ENCODE results near the gene TUBGCP3.

Gene TUBGCP3

GRCh38 chr13:112602189-112602588 is 14.2 kb upstream of the TUBGCP3 start:
- no peaks in the 10 kb centered on the region for H3K9me2 ChIP-seq (replicated peaks; ENCODE audit: control insufficient read depth, low read length)
- H3K36me3 ChIP-seq (ENCODE audit: control insufficient read depth, low read length), result no peaks in the 10 kb centered on the region
- no peak overlapping the region for H3K27ac ChIP-seq (ENCODE audit: low read depth, low read length)
- H3K27me3 ChIP-seq (ENCODE audit: control insufficient read depth, low read length), result peaks cover 18% of the 10 kb centered on the region
- no peaks in the 10 kb centered on the region for H4K20me1 ChIP-seq (ENCODE audit: control insufficient read depth, insufficient read depth, low read depth, low read length)
- peaks cover 5% of the 10 kb centered on the region for H3K4me1 ChIP-seq (ENCODE audit: control insufficient read depth, low read length)
- no peaks in the 10 kb centered on the region for H3F3A ChIP-seq (ENCODE audit: control insufficient read depth, insufficient read depth)
- TF ChIP-seq CTCF (IDR thresholded peaks at IDR 0.05; ENCODE audit: low read depth, low read length, poor library complexity, severe bottlenecking), result no peak
- no peak for TF ChIP-seq EZH2phosphoT487 (IDR thresholded peaks at IDR 0.05; ENCODE audit: borderline replicate concordance, low read length)
- H3K9me3 ChIP-seq (ENCODE audit: control insufficient read depth, insufficient read depth, low read length), result no peaks in the 10 kb centered on the region
- H3K4me2 ChIP-seq (ENCODE audit: low read length), result no peak overlapping the region
- H3K79me2 ChIP-seq (ENCODE audit: control insufficient read depth, low read length), result no peaks in the 10 kb centered on the region
- no peak overlapping the region for H3K4me3 ChIP-seq (ENCODE audit: low read length)

GRCh38 chr13:112601371-112601770 is 13.4 kb upstream of the TUBGCP3 start:
- Histone ChIP-seq H3K27ac (ENCODE audit: low read depth, low read length) (no peak overlapping the region), H3K9me3 (ENCODE audit: control insufficient read depth, insufficient read depth, low read length) (no peaks in the 10 kb centered on the region), H3K4me3 (ENCODE audit: low read length) (no peak overlapping the region), H3K36me3 (ENCODE audit: control insufficient read depth, low read length) (no peaks in the 10 kb centered on the region), H3K4me2 (ENCODE audit: low read length) (no peak overlapping the region), H3K9me2 (replicated peaks; ENCODE audit: control insufficient read depth, low read length) (no peaks in the 10 kb centered on the region), H3K27me3 (ENCODE audit: control insufficient read depth, low read length) (peaks cover 23% of the 10 kb centered on the region), H3K79me2 (ENCODE audit: control insufficient read depth, low read length) (no peaks in the 10 kb centered on the region), H3F3A (ENCODE audit: control insufficient read depth, insufficient read depth) (no peaks in the 10 kb centered on the region), H4K20me1 (ENCODE audit: control insufficient read depth, insufficient read depth, low read depth, low read length) (no peaks in the 10 kb centered on the region), H3K4me1 (ENCODE audit: control insufficient read depth, low read length) (peaks cover 5% of the 10 kb centered on the region)
- TF ChIP-seq EZH2phosphoT487 (IDR thresholded peaks at IDR 0.05; ENCODE audit: borderline replicate concordance, low read length), result no peak
- no peak for TF ChIP-seq CTCF (IDR thresholded peaks at IDR 0.05; ENCODE audit: low read depth, low read length, poor library complexity, severe bottlenecking)

- peaks cover 28% of the 10 kb centered on the region for H3K27me3 ChIP-seq (ENCODE audit: control insufficient read depth, low read length)
- no peak for TF ChIP-seq EZH2phosphoT487 (IDR thresholded peaks at IDR 0.05; ENCODE audit: borderline replicate concordance, low read length)
- TF ChIP-seq CTCF (IDR thresholded peaks at IDR 0.05; ENCODE audit: low read depth, low read length, poor library complexity, severe bottlenecking), result no peak
- no peaks in the 10 kb centered on the region for H3K4me1 ChIP-seq (ENCODE audit: control insufficient read depth, low read length)
- peaks cover 5% of the 10 kb centered on the region; the same call in 1 of the 2 replicates for H3K9me3 ChIP-seq (ENCODE audit: control insufficient read depth, insufficient read depth, low read length)
- H3K79me2 ChIP-seq (ENCODE audit: control insufficient read depth, low read length), result no peaks in the 10 kb centered on the region
- H3K4me3 ChIP-seq (ENCODE audit: low read length), result no peak overlapping the region
- no peak overlapping the region for H3K27ac ChIP-seq (ENCODE audit: low read depth, low read length)
- H3F3A ChIP-seq (ENCODE audit: control insufficient read depth, insufficient read depth), result peaks cover 5% of the 10 kb centered on the region; the same call in 1 of the 2 replicates
- H3K36me3 ChIP-seq (ENCODE audit: control insufficient read depth, low read length), result no peaks in the 10 kb centered on the region
- H3K4me2 ChIP-seq (ENCODE audit: low read length), result no peak overlapping the region
- H4K20me1 ChIP-seq (ENCODE audit: control insufficient read depth, insufficient read depth, low read depth, low read length), result no peaks in the 10 kb centered on the region
- no peaks in the 10 kb centered on the region for H3K9me2 ChIP-seq (replicated peaks; ENCODE audit: control insufficient read depth, low read length)
Measured at GRCh38 chr13:112596235-112596634, 8.3 kb upstream of the TUBGCP3 start.

Data from DOHH2 (cell line).